HG03139 (cell line): ENCODE data around the gene KCTD11.
A peak's percentile ranks its signal among the peaks of the same experiment; 100 is the strongest.

Experiments
- ATAC-seq: cut with Tn5 transposase; IDR thresholded peaks from one replicate; pipeline ENCODE4 v1.9.1; 2021; ENCODE audit not compliant: unreplicated experiment

Gene KCTD11

DNA sequence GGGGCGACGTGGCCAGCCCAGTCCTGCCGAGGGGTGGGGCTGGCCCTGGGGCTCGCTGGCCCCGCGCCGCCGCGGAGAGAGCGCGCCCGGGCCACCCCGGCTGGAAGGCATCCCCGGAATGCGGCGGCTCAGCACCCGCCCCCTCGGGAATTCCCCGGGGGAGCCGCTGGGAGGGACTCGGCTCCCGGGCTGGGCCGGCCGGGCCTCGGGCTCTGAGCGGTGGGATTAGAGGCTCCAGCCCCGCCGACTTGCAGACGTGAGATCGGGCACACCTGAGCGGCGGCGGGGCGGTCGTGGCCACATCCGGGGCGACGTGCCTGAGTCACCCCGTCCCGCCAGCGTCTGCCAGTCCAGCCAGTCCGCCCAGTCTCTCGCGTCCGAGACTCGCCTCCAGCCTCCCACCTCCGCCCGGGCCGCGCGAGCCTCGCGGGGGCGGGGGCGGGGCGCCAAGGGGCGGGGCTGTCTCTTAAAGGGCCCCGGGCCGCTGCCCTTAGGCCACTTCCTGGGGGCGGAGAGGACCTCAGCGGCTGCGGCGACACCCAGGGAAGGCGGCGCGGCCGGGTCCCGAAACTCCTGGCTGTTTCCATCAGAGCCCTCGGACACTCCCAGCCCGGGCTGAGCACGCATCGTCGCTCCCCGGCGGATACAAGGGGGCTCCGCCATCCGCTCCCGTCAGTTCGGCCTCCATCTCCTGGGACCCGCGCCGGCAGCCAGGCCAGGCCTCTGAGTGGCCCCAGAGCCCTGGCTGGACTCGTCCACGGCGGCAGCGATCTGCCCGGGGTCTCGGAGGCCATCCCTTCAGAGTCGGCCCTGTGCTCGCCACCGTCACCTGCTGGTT, at the start of gene KCTD11:
KCTD11 (plus strand) TSS at position 498 of the 838 bp plus-strand sequence.
- ATAC-seq: peak; percentile 50

GRCh38 chr17:7304179-7304578, 47.8 kb upstream of the KCTD11 start:
- ATAC-seq: no peak

DNA sequence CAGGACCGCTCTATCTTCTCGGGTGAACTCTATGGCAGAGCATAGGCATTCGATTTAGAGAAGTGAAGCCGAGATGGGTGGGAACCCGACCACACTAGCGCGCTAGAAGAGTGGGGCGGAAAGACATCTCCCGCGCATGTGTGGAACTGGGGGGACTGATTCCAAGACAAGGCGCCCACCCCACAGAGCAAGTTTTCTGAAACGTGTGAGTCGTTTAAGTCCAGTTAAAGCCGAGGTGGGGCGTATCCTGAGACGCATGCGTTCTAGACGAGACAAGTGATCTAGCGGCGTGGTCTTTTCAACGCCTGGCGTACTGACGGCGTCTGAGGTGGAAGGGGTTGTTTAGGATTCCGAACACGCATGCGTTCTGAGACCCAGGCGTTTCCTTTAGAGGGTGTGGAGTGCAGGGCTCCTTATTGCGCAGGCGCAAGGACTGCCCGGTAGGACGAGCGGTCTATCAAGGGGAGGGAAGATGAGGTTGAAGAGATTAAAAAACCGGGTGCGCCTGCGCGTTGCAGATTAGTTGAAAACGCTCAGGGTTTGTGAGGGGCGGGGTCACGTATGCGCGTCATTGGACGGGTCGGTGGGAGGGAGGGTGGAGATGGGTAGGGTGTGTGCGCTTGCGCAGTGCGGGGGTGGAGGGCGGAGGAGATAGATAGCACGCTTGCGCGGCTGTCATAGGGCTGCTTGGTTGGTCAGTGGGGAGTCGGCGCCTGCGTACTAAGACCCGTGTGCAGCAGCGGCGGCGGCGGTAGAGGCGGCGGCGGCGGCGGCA, 44.9 kb upstream of the KCTD11 start, which contains the start of gene EIF5A:
EIF5A (plus strand) TSS at position 718 of the 775 bp plus-strand sequence. CDS start 2,008 bp downstream, outside the sequence.
- peak; percentile 58 for ATAC-seq

DNA sequence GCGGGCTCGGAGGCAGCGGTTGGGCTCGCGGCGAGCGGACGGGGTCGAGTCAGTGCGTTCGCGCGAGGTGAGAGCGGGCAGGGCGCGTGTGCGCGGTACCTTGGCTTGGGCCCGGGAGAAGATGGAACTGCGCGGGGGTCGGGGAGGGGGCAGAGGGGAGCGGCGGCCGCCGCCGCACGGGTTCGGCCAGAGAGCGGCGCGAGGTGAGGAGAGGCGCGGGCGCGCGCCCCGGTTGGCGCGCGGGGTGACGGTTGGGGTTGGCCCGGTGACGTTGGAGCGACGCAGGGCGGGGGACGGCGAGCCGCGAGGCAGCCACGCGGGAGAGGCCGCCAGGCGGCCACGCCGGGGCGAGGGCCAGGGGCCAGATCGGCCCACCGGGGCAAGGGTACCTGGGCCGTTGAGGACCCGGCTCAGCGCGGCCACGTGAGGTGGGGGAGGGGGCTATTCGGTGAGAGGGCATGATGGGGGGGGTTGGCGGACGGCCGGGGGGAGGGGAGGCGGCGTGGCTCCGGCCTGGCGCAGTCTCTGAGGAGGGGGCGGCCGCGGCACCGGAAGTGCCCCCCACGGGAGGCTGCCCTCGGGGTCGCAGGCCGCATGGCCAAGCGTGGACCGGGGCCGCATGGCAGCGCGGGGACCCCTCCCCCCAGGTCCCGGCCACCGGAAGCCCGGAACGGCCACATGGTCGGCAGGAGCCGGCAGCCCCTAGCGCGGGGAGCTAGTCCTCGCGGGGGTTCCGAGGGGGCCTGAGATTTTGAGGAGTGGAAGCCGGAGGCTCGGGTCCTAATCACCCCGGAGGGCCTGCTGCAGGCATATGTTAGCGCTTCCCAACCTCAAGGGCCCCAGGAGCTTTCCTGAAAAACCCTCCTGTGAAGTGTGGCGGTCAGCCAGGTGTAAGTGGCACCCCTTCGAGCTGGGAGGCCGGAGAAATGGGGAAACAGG, 44.0 kb upstream of the KCTD11 start:
- peak; percentile 3 for ATAC-seq

DNA sequence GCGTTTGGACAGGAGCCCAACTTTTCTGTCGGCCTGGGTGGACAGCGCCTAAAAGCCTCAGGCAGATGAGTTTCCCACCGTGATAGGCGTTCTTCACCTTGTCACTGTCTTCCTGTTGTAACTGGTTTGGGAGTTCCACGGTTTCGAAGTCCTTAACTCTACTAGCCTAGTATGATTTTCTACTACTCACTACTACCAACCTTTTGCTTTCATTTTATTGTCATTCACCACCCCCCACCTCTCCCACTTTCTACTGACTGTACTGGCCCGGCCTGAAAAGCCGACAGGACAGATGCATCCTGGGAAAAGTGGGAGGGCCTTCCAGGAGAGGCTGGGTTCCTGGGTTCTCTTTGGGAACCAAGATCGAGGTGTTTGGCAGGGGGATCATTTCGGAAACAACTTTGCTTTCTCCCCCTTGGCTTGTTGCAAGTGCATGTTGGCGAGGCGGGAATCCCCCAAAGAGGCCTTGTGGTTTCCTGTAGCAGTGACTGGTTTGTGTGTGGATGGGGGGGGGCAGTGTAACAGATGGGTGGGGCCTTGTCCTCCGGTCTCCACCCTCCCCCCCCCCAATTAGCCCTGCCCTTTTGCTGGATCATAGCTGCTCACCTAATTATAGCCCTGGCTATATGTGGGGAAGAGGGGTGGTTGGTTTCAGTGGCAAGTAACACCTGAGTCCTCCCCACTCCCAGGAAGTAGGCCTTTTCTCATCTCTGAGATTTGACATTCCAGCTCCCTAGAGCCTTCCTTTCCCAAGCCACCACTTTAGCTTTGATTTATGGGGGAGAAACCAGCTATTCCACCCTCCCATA, 43.1 kb upstream of the KCTD11 start:
- no peak for ATAC-seq

DNA sequence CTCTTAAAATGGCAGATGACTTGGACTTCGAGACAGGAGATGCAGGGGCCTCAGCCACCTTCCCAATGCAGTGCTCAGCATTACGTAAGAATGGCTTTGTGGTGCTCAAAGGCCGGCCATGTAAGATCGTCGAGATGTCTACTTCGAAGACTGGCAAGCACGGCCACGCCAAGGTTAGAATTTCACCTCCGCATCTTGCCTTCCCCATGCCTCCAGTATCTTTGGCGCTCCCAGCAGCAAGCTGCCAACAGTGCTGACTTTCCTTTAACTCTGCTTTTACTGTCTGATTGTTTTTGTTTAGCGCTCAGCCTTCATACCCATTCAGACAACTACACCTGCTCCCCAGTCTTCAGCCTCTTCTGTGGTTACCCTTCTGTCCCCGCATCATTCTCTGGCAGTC, 42.3 kb upstream of the KCTD11 start:
- no peak for ATAC-seq

GRCh38 chr17:7311110-7311705, 40.8 kb upstream of the KCTD11 start:
- no peak for ATAC-seq

GRCh38 chr17:7312432-7313087, 39.4 kb upstream of the KCTD11 start:
- no peak for ATAC-seq

- no peak for ATAC-seq
Measured at GRCh38 chr17:7313088-7313889, 38.7 kb upstream of the KCTD11 start.

- no peak for ATAC-seq
Measured at GRCh38 chr17:7313890-7314718, 37.9 kb upstream of the KCTD11 start.

DNA sequence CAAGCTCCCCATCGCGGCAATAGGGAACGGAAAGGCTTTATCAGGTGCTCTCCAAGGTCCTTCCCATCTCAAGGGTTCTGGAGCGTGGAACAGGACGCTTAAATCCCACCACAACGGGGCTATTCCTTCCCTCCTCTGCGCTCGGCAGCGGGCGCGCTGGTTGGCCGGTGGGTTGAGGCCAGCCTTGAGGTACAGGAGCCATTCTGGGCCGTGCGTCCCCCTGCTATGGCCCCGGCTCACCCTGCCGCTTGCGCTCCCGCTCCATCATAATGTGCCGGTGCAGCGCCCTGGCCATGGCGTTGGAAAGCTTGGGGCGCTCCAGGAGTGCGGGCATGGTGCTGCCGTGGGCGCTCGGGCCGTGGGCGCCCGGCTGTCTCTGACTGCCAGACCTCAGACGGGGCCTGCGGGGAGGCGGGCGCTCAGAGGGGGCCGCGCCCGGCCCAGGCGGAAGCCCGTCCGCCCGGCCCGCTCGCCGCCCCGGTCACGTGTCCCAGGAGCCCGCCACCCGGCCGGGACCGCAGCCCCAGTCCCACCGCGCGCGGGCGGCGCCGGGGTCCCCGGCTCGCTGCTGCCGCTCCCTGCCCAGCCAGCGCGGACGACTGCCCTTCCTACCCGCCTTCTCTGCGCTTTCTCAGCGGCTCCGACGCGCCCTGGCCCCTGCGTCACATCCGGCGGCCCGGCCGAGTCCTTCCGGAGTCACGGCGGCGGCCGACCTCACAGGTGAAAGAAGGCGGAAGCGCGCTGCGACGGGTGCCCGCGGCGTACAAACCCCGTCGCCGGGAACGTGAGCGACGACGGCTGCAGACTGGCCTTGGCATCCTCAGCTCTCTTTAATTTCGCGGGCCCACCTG, 37.0 kb upstream of the KCTD11 start, which contains the start of gene GPS2:
GPS2 (minus strand) TSS at position 642 of the 851 bp plus-strand sequence; CDS start at position 334, 308 bp downstream.
- ATAC-seq: peak; percentile 68

GRCh38 chr17:7315570-7316235, 36.3 kb upstream of the KCTD11 start:
- ATAC-seq: no peak

DNA sequence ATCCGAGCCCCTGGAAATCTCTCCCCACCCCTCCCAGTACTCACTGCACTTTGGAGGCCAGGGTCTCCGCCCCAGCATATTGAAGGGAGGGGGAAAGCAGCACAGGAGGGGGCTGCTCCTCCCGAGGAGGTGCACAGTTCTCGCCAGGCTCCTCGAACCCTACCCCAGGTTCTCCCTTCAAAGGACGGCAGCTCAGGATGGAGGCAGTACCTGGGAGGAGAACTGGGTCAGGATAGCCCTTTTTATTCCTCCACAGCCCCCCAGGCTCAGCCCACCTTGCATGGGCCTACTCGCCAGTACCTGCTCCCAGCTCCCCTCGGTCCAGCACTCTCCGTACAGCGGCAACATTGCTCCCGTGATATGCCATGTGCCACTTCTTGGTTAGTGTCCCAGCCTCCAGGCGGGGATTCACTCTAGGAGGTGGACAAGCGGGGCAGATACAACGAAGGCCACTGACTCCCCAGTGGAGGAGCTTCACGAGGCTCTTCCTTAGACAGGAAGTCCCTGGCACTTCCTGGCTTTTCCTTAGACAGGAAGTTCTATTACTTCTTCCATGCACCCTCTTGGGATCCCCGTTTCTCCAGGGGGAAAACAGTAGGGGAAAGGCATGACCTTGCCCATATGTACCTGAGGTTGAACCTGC, 34.7 kb upstream of the KCTD11 start:
- no peak for ATAC-seq

DNA sequence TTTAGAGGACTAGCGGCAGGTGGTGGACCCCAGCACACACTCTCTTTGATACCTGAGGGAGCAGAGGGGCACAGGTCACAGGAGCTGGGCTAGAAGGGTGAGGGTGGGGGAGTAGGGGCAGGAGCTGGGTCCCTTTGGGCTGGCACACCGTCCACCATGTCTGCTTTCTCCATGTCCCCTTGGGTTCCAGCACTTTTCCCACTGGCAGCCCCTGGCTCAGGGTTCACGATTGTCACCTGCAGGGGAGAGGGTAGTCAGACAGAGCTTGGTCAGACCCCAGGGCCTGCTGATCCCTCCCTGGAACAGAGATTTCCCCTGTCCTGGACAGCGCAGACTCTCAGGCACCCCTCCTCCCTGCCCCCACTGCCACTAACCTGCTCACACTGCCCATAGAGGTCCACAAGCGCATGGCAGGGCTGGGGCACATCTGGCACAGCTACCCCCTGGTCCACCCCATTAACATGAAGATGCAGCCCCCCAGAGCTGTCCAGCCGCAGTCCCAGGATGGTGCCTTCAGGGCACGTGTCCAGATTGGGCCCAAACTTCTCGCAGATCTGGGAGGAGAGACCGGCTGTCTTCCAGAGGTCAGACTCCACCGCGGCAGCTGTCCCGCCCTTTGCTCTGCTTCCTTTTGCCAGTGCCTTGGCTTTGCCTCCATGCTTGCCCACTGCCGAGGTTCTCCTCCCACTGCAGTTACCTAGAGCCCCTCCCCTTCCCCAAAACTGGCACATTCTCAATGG, 33.7 kb upstream of the KCTD11 start:
- no peak for ATAC-seq

DNA sequence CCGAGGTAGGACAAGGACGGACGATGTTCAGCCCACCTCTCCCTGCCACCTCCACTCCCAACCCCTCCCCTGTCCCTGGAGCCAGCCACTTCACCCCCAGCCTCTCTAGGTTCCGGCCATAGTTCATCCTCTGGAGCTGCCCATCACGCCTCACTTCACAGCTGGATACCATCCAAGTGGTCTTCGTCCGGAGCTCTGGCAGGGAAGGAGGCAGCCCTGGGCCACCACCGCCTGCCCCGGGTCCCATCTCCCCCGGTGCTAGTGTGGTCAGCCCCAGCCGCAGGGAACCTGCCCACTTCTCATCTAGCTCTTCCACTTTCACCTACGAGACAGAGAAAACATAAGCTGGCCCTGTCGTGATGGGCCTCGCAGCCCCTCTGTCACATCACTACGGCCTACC, 30.5 kb upstream of the KCTD11 start:
- ATAC-seq: no peak
